ENCODE results near the gene RHBDD3.

The RHBDD3 gene

DNA sequence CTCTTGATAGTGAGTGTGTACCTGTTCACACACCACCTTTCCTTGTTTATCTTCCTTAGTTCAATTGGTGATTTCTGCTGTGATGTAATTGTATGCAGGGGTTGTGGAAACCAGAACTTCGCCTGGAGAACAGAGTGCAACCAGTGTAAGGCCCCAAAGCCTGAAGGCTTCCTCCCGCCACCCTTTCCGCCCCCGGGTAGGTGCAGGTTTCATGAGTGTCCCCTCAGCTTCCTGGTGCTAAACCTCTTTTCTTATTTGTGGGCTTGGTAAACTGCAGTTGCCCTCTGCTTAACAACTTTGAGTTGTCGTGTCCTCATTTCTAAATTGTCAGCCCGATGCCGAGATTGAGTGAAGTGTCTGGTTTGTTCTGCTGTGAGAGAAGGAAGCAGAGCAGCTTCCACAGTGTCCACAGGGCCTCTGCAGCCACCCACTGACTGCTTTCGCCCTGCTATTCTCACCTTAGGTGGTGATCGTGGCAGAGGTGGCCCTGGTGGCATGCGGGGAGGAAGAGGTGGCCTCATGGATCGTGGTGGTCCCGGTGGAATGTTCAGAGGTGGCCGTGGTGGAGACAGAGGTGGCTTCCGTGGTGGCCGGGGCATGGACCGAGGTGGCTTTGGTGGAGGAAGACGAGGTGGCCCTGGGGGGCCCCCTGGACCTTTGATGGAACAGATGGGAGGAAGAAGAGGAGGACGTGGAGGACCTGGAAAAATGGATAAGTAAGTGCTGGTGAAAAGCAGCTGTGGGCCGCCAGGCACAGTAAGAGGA, 31.5 kb upstream of the RHBDD3 start:
- in situ Hi-C loops (cut with MboI; ENCODE audit: low sequenced_read_pairs, unreplicated experiment), result no loop called here
- no peak for TF ChIP-seq CTCF (IDR thresholded peaks at IDR 0.05; ENCODE audit: borderline replicate concordance, control extremely low read depth, extremely low read depth, insufficient read depth, missing control alignments)
- no peak for DNase-seq (ENCODE audit: low spot score)

- in situ Hi-C loops (cut with MboI; ENCODE audit: low sequenced_read_pairs, unreplicated experiment), result no loop called here
- no peak for DNase-seq (ENCODE audit: low spot score)
- TF ChIP-seq CTCF (IDR thresholded peaks at IDR 0.05; ENCODE audit: borderline replicate concordance, control extremely low read depth, extremely low read depth, insufficient read depth, missing control alignments), result no peak
These were observed 30.9 kb upstream of the RHBDD3 start for GRCh38 chr22:29298641-29299040.

DNA sequence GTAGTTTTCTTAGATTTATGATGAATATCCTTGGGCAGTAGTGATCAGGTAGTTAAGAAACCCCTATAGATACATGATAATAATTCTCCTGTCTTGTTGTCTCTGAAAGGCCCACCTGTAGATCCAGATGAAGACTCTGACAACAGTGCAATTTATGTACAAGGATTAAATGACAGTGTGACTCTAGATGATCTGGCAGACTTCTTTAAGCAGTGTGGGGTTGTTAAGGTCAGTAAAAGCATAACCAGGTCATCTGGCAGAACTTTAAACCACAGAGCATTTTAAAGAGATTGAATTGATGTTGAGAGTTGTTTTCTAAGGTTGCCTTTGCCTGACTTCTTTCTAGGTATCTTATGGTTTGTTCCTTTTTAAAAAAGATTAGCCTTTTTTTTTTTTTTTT, 24.6 kb upstream of the RHBDD3 start:
- TF ChIP-seq CTCF (IDR thresholded peaks at IDR 0.05; ENCODE audit: borderline replicate concordance, control extremely low read depth, extremely low read depth, insufficient read depth, missing control alignments), result no peak
- no peak for DNase-seq (ENCODE audit: low spot score)
- in situ Hi-C loops (cut with MboI; ENCODE audit: low sequenced_read_pairs, unreplicated experiment), result no loop called here

DNA sequence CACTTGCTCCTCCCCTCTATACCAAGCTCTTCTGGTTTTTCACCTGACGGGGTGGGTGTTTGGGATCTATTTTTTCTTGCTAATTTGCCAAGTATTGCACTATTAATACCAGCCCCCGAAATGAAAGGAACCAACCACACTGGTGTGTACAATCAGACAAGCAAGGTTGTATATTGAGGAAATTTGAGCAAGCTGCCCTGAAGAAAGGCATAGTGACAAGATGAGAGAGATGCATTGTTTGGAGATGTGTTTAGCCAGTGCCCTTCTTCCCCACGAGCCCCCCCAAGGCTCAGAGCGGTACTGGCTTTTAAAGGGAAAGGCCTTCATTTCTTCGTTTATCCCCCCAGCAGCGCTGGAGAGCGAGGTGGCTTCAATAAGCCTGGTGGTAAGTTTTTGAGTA, 23.4 kb upstream of the RHBDD3 start:
- DNase-seq (ENCODE audit: low spot score), result no peak
- no peak for TF ChIP-seq CTCF (IDR thresholded peaks at IDR 0.05; ENCODE audit: borderline replicate concordance, control extremely low read depth, extremely low read depth, insufficient read depth, missing control alignments)
- in situ Hi-C loops (cut with MboI; ENCODE audit: low sequenced_read_pairs, unreplicated experiment), result no loop called here

DNA sequence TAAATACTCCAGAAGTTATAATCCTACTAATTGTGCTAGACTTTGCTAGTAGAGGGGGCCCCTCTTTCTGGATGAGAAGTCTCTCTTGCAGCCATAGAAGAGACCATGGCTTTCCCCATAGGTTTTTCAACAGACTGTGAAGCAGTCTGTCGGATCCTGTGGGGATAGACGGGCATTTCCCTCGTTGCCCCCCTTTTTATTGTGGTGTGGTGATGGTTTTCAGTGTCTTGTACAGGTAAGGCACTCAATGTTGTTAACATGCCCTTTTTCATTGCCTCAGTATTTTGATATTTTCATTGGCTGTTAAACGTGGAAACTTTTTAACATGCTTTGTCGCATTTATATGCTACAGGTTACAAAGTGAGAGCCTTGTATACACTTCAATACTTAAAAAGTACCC, 22.3 kb upstream of the RHBDD3 start:
- no peak for DNase-seq (ENCODE audit: low spot score)
- in situ Hi-C loops (cut with MboI; ENCODE audit: low sequenced_read_pairs, unreplicated experiment), result no loop called here
- TF ChIP-seq CTCF (IDR thresholded peaks at IDR 0.05; ENCODE audit: borderline replicate concordance, control extremely low read depth, extremely low read depth, insufficient read depth, missing control alignments), result no peak

GRCh38 chr22:29288837-29289236, 21.1 kb upstream of the RHBDD3 start:
- in situ Hi-C loops (cut with MboI; ENCODE audit: low sequenced_read_pairs, unreplicated experiment), result no loop called here
- no peak for TF ChIP-seq CTCF (IDR thresholded peaks at IDR 0.05; ENCODE audit: borderline replicate concordance, control extremely low read depth, extremely low read depth, insufficient read depth, missing control alignments)
- no peak for DNase-seq (ENCODE audit: low spot score)

Data from GM13976 (cell line).